Prostate gland (tissue), 2 donors: ENCODE data around the gene TREX2. TPM values are rescaled to one million over a fixed set of nuclear protein-coding genes. Genes with fewer than 3 reads are reported as not detected.
A peak's percentile ranks its signal among the peaks of the same experiment; 100 is the strongest.
"Not testable (repeated sequence)": the region's sequence is repeated elsewhere in the genome, so short reads cannot be mapped to it uniquely, and the experiment has no call there.

Experiments used
- DNase-seq: peaks from one replicate; pipeline ENCODE4 v3.0.0-alpha.2; 2019; ENCODE audit warnings: low spot score
- H3K27ac ChIP-seq, 2 donors: fragments of 200-600 bp; sonication (generic); 2 replicates each; pipeline ENCODE4 v1.5.1; 2017 to 2019
- H3K27me3 ChIP-seq: fragments of 200-600 bp; sonication (generic); replicated peaks from 2 replicates; pipeline ENCODE4 v1.5.1; 2019; ENCODE audit not compliant: insufficient read depth
- H3K36me3 ChIP-seq, 2 donors: fragments of 200-600 bp; sonication (generic); 1 replicate in 1 of 2; 2 replicates in 1 of 2; pipeline versions ENCODE4 v1.5.1 to v1.8.1; 2017 to 2019
- H3K4me1 ChIP-seq: fragments of 200-600 bp; sonication (generic); replicated peaks from 2 replicates; pipeline ENCODE4 v1.5.1; 2019
- H3K4me3 ChIP-seq, 2 donors: fragments of 200-600 bp; sonication (generic); 2 replicates each; pipeline ENCODE4 v1.5.1; 2017 to 2019
- H3K9me3 ChIP-seq: fragments of 200-600 bp; sonication (generic); 2 replicates; pipeline ENCODE4 v1.5.1; 2017
- POLR2A ChIP-seq: fragments of 450-650 bp; IDR thresholded peaks from one replicate; pipeline ENCODE4 v1.6.1; 2016; ENCODE audit warnings: antibody characterized with exemption, mild to moderate bottlenecking
- POLR2AphosphoS5 ChIP-seq: sonication (generic); formaldehyde crosslinking; IDR thresholded peaks from one replicate; pipeline ENCODE4 v1.6.1; 2017; ENCODE audit warnings: antibody characterized with exemption
- WGBS: methylation state at CpG from one replicate; pipeline ENCODE4 v1.1.5; 2018; 5-methylcytosine and 5-hydroxymethylcytosine counted together
- intact Hi-C: fragments of 100-400 bp; cut with DNase I; formaldehyde crosslinking; loops from one replicate; pipeline ENCODE4 v1.14.2; 2022
- total RNA-seq, 2 donors: library from RNA; depleted of rRNA; stranded (reverse); fragments of >200 nt; gene quantifications; one replicate each; pipeline ENCODE4 v1.1.0, GENCODE V29; 2016
- TF ChIP-seq, protein P1 (sequence below), 4 experiments: fragments of 200-600 bp in 2 of 4; fragments of 450-650 bp in 2 of 4; sonication (generic) in 2 of 4; IDR thresholded peaks; 1 replicate in 3 of 4; 2 replicates in 1 of 4; pipeline ENCODE4 v1.5.1; 2016 to 2019; ENCODE audit warnings: antibody characterized with exemption in 4 of 4, mild to moderate bottlenecking in 2 of 4, moderate library complexity in 2 of 4

Gene TREX2
- total RNA-seq, 2 donors from 2014 or later = 5.8 to 6.3 TPM

GRCh38 chrX:153406011-153406410, 39.8 kb downstream of the TREX2 start:
- Histone ChIP-seq H3K36me3 (no peaks in the 10 kb centered on the region), H3K27ac (no peak overlapping the region), H3K4me3 (no peak overlapping the region), H3K4me1 (no peaks in the 10 kb centered on the region), H3K9me3 (no peaks in the 10 kb centered on the region), H3K27me3 (no peaks in the 10 kb centered on the region)
- no peak for DNase-seq
- intact Hi-C loops = no loop called here
- TF ChIP-seq, protein P1, sequence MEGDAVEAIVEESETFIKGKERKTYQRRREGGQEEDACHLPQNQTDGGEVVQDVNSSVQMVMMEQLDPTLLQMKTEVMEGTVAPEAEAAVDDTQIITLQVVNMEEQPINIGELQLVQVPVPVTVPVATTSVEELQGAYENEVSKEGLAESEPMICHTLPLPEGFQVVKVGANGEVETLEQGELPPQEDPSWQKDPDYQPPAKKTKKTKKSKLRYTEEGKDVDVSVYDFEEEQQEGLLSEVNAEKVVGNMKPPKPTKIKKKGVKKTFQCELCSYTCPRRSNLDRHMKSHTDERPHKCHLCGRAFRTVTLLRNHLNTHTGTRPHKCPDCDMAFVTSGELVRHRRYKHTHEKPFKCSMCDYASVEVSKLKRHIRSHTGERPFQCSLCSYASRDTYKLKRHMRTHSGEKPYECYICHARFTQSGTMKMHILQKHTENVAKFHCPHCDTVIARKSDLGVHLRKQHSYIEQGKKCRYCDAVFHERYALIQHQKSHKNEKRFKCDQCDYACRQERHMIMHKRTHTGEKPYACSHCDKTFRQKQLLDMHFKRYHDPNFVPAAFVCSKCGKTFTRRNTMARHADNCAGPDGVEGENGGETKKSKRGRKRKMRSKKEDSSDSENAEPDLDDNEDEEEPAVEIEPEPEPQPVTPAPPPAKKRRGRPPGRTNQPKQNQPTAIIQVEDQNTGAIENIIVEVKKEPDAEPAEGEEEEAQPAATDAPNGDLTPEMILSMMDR (IDR thresholded peaks at IDR 0.05) = no peak
- no peak for TF ChIP-seq POLR2A
- TF ChIP-seq POLR2AphosphoS5 = no peak
- 96% methylated on average over 9 of the region's 9 CpGs for WGBS

GRCh38 chrX:153405426-153405825, 40.4 kb downstream of the TREX2 start:
- no peaks in the 10 kb centered on the region for H3K9me3 ChIP-seq
- no peak overlapping the region for H3K27ac ChIP-seq
- no peaks in the 10 kb centered on the region for H3K27me3 ChIP-seq
- TF ChIP-seq POLR2AphosphoS5 = no peak
- TF ChIP-seq POLR2A = no peak
- TF ChIP-seq, protein P1 (IDR thresholded peaks at IDR 0.05) = no peak
- H3K36me3 ChIP-seq = no peaks in the 10 kb centered on the region
- intact Hi-C loops = no loop called here
- DNase-seq = no peak
- 55% methylated on average over 5 of the region's 5 CpGs for WGBS
- no peak overlapping the region for H3K4me3 ChIP-seq
- H3K4me1 ChIP-seq = no peaks in the 10 kb centered on the region

DNA sequence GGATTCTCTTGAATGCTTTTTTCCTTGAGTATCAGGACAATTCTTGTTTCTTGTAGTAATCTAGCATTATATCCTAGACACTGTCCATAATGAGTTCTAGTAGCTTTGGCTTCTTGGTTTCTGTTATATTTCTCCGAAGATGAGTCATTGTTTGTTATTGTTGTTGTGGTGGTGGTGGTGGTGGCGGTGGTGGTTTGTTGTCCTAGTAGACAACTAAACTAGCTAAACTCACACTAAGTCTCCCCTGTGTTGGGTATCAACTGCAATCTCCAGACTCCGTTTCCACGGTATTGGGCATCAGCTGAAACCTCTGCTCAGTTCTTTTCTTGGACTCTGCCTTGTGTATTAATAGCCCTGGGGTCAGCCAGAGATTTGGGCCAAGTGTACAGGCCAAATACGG, 41.5 kb downstream of the TREX2 start:
- H3K27me3 ChIP-seq, H3K27ac ChIP-seq, H3K4me1 ChIP-seq, H3K4me3 ChIP-seq, DNase-seq, H3K36me3 ChIP-seq, intact Hi-C loops, H3K9me3 ChIP-seq: not testable (repeated sequence)
- 85% methylated on average over 5 of the region's 5 CpGs for WGBS

- H3K4me3 ChIP-seq = no peak within 1 kb of the TSS
- TF ChIP-seq POLR2A = no peak
- TF ChIP-seq, protein P1 (IDR thresholded peaks at IDR 0.05) = no peak
- no peak for TF ChIP-seq POLR2AphosphoS5
- no peaks in the 10 kb centered on the region for H3K4me1 ChIP-seq
- intact Hi-C loops = no loop called here
- 93% methylated on average over 26 of the region's 29 CpGs for WGBS
- no peaks in the 10 kb centered on the region for H3K27me3 ChIP-seq
- H3K27ac ChIP-seq = no peak within 1 kb of the TSS
- no peaks in the 10 kb centered on the region for H3K9me3 ChIP-seq
- no peaks in the 10 kb centered on the region for H3K36me3 ChIP-seq
- DNase-seq = no peak
Observed at GRCh38 chrX:153401133-153401764, 44.6 kb downstream of the TREX2 start, which contains the start of gene PNMA6E. Gene PNMA6E, minus strand, starts transcription at chrX:153401350. Its CDS starts 2,501 bp downstream, at chrX:153398849.

GRCh38 chrX:153400146-153401132, 45.4 kb downstream of the TREX2 start:
- no peak for DNase-seq
- H3K9me3 ChIP-seq = no peaks in the 10 kb centered on the region
- no peak overlapping the region for H3K27ac ChIP-seq
- no peaks in the 10 kb centered on the region for H3K4me1 ChIP-seq
- intact Hi-C loops = no loop called here
- no peak for TF ChIP-seq POLR2AphosphoS5
- TF ChIP-seq, protein P1 (IDR thresholded peaks at IDR 0.05) = peak in 1 of 4 experiments; percentile 26
- H3K36me3 ChIP-seq = no peaks in the 10 kb centered on the region
- H3K27me3 ChIP-seq = no peaks in the 10 kb centered on the region
- H3K4me3 ChIP-seq = no peak overlapping the region
- 83% methylated on average over 31 of the region's 60 CpGs for WGBS
